NCI-H524 (cell line): ENCODE measurements around the gene AMPD2.

Source experiments
- DNase-seq, 2 experiments: peaks; one replicate each; lab custom pipeline; 2025; lab: John Stamatoyannopoulos, UW

Gene AMPD2

DNA sequence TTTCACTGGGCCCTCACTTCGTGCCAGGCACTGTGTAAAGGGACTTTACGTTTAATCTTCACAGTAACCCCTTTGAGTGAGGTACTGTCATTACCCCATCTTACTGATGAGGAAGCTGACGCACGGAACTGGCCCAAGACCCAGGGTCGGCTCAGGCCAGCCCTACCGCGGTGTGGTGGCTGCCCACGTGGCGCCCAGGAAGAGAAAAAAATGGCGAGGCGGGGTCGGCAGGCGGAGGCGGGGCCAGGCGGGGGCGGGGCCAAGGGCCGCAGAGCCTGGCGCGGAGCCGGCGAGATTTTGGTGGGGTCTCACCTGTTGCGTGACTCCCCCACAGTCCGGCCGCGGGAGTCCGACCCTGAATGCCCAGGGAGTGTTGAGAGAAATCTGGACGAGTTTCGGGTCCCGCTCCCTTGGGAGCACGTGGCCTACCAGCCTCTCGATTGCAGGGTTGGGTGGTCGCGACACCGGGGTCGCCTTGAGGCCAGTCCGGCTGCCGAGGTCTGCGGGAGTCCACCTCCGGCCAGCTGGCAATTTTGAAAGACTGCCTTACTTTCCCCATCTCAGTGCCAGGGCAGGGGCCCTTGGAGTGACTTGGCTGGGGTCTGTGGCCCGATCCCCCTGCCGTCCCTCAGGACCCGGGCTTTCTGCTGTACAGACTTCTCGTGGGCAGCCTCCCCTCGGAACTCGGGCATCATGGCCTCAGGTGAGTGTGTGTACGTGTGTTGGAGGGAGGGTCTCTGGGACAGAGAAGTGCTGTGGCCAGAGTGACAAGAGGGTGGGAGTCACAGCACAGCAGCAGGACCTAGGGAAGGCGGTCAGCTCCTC, at the start of gene AMPD2, which contains the start of gene GNAT2:
Gene AMPD2, plus strand, starts transcription at position 262 of the 825 bp plus-strand sequence. CDS start 1,339 bp downstream, outside the sequence.
Gene GNAT2, minus strand, starts transcription at position 41 of the 825 bp plus-strand sequence. CDS start 6,746 bp downstream, outside the sequence.
- DNase-seq, result peak; percentile 32 to 70

- peak in 1 of 2 experiments; percentile 39 for DNase-seq
Measured at GRCh38 chr1:109570414-109570813, 49.2 kb upstream of the AMPD2 start.

DNA sequence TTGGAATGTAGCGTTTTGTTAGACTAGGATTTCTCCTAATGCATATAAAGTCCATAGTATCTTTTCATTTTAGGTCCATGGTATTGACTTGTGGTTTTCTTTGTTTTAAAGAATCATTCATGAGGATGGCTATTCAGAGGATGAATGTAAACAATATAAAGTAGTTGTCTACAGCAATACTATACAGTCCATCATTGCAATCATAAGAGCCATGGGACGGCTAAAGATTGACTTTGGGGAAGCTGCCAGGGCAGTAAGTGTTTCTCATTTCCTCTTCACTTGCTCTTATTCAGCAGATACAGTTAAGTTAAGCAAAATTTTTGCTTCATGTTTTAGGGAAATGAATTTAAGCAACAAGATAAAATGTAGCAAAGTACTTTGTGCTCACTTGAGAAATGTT, 45.9 kb upstream of the AMPD2 start:
- no peak for DNase-seq

DNA sequence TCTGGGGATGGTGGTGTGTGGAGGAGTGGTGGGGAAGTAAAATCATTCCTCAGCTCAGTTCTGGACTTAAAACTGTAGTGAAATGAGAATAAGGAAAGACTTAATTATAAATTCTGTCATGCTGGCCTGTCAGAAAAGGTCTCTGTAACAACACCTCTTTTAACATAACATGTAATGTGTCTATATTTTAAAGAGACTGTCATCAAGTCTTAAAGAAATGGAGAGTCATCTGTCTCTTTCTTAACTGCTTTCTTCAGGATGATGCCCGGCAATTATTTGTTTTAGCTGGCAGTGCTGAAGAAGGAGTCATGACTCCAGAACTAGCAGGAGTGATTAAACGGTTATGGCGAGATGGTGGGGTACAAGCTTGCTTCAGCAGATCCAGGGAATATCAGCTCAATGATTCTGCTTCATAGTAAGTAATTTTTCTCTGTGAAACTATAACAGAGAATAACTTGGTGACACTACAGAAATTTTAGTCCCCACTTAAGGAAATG, 40.6 kb upstream of the AMPD2 start:
- DNase-seq, result no peak

GRCh38 chr1:109579491-109579890, 40.1 kb upstream of the AMPD2 start:
- DNase-seq, result peak in 1 of 2 experiments; percentile 6

GRCh38 chr1:109582021-109582420, 37.6 kb upstream of the AMPD2 start:
- DNase-seq, result no peak

DNA sequence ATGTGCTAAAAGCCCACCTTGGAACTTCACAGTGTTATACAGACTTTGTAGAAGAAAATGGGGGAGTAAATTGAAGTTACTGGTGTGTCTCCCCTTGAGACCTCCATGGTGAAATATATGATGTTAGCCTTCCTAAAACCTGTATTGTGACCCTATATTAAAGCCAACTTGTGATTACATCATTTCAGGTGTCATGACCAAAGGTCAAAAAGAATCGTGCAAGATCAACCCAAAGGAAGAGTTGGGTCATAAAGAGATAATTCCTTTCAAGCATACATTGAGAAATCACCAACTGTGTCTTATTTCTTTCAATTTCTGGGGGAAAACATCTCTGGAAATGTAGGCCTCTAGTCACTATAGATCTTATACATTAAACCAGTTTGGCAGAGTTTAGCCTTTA, 34.9 kb upstream of the AMPD2 start:
- DNase-seq, result no peak

DNA sequence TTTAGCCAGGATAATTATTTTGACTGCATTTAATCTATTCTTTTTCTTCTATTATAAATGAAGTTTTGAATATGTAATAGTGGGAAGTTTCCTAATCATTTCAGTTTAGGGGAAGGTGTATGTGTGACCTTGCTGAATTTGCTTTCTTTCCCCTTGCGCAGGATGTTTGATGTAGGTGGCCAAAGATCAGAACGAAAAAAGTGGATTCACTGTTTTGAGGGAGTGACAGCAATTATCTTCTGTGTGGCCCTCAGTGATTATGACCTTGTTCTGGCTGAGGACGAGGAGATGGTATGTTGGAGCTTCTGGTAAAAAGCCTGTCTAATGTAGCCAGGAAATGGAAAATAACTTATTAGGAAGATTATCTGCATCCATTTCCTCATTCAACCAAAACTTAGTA, 33.6 kb upstream of the AMPD2 start:
- no peak for DNase-seq

DNA sequence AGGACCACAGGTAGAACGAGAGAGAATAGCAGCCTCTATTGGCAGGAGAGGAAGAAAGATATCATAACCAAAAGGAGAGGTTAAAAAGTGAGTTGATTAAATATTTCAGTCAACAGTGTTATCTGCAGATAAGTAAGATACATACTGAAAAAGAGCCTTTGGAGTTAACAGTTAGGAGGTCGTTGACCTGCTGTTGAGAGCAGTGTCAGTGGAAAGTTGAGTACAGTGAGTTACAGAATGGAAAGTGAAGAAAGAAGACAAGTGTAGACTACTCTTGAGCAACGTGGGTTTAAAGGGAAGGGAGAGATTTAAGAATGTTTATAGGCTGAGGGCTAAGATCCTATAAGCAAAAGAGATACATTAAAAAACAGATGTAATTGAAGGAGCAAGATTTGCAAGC, 30.5 kb upstream of the AMPD2 start:
- DNase-seq, result no peak

- DNase-seq, result no peak
Measured at GRCh38 chr1:109589679-109590078, 30.0 kb upstream of the AMPD2 start.

GRCh38 chr1:109592916-109593315, 26.7 kb upstream of the AMPD2 start:
- no peak for DNase-seq

DNA sequence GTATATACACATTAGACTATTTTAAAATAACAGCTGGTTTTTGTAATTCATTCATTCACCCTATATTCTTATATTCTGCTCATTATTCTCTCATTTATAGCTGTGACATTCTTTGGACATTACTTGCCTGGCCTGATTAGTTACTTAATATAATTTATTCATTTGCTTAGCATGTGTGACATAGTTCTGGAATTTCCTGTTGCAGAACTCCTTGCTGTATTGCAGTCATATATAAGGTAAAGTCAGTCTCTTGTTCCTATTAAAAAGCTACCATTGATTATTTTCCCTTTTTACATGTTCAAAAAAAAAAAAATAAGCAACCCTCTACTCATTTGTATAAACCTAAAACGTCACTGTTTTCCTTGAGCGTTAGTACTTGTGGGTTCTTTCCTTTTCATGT, 24.1 kb upstream of the AMPD2 start:
- no peak for DNase-seq

- no peak for DNase-seq
Measured at GRCh38 chr1:109598156-109598555, 21.5 kb upstream of the AMPD2 start.

DNA sequence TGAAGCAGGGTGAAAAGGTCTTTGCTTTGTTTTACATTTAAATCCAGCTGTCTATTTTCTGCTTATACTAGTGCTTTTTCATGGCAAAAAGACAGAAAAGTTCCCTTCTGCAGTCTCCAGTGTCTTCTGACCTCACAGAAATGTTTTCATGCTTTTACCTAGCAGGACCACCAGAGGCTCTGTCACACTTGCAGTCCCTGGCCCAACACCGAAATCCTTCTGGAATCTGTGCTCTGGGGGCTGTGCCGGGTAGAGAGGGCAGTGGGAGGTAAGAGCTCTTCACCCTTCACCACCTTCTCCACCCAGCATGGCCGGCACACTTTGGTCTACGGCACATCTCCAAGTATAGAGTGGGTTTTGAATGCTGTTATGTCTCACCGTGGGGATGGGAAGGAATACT, 21.0 kb upstream of the AMPD2 start:
- no peak for DNase-seq

GRCh38 chr1:109603229-109603628, 16.4 kb upstream of the AMPD2 start:
- DNase-seq, result no peak

DNA sequence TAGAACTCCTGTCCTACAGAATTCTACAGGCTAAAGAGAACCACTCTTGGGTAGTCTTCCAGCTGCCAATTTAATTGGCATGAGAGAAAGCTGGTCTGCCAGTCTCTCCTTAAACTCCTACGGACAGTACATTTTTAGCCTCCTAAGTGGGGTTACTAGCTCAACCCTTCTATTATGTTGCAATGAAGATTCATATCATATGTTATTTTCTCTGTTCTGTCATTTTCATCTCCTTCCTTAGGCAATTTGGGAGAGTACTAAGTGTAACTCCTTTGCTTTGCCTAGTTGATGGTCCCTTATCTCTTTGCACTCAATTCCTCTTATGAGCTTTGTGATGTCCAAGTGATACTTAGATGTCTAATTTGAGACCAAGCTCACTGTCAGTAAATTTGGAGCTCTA, 14.3 kb upstream of the AMPD2 start:
- DNase-seq, result no peak

GRCh38 chr1:109609881-109610280, 9.8 kb upstream of the AMPD2 start:
- DNase-seq, result no peak

DNA sequence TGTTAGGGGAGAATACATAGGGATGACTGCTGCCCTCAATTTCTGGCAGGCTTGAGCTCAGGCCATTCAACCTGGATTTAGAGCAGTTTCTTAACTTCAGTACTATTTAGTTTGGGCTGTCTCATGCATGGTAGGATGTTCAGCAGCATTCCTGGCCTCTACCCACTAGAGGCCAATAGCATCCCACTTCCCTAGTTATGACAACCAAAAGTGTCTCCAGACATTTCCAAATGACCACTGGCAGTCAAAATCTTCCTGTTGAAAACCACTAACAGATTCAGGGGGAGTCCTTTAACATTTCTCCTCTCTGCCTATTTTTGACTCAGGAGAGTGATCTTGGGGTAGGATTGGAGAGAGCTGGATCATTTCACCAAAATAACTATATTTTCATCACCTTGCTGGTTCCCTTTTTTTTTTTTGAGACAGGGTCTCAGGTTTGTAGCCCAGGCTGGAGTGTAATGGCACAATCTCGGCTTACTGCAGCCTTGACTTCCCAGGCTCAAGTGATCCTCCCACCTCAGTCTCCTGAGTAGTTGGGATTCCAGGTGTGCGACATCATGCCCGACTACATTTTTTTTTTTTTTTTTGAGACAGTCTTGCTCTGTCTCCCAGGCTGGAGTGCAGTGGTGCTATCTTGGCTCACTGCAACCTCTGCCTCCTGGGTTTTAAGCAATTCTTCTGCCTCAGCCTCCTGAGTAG, 8.9 kb upstream of the AMPD2 start:
- no peak for DNase-seq

DNA sequence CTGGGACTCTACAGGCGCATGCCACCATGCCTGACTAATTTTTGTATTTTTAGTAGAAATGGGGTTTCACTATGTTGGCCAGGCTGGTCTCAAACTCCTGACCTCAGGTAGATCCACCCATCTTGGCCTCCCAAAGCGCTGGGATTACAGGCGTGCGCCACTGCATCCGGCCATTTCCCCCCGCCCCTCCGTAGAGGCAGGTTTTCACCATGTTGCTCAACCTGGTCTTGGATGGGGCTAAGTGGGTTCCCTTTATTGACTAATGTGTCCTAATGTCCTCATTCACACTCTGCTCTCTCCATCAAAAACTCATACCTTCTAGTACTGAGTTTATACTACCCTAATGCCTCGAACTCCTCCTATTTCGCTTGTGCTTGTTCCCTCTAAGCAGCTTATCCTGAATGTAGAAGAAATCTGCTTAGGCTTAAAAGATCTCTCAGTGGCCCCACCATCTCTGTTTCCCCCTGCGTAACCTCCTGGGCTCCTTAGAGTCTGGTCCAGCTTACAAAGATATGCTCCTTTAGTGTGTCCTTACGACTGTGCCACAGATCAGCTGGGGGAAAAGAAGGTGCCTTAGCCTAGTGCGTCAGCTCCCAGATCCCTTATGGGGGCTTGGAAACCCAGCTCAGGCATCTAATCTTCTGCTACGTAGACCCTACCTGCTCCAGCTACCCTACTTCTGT, 8.2 kb upstream of the AMPD2 start:
- no peak for DNase-seq

DNA sequence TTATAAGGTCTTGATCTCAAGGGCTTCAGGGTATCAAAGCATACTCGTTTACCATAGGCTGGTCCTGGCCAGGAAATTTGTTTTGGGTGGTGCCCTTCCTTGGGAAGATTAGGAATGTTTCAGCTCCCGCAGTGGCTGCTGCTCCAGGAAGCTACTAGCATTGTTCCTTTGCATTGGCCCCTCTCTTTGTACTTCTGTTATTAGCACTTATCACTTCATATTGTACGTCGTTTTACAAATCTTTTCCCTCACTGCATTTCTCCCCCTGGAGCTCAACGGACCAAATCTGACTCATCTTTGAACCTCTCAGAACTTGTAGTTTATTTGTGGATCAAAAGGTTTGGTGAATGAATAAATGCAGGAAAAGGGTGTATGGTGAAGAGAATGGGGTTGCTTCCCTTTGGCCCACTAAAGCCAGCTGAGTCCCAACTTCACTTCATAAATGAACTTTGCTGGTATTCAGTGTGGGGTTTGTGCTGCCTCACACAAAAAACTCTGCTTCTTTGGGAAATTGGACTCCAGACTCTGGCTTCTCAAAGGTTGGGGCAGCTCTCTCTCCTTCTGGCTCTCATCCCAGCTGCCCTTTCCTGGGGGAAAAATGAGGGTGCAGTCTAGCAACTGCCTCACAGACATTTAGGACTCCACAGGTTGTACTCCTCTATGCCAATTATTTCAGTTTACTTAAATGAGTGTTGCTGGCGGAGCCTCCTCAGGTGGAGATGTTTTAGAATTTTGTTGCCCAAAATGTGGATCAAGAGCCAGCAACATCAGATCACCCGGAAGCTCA, 6.1 kb upstream of the AMPD2 start:
- no peak for DNase-seq

DNA sequence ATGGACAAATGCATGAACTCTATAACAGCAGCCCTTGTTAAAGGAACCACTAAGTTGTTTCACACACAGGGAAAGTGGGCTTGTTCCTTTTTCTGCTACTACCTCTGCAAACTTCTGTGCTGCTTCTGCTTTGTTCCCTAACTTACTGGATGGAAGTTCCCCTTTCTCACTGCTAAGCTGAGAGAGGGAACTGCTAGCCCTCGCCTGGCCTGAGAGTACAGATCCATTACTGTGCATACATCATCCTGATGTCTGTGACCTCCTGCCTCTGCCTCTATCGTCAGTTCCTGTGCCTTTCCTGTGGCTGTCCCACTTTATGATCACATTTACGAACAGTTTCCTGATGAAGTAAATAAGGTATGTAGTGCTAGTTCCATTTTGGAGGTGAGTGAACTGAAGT, 3.8 kb upstream of the AMPD2 start:
- DNase-seq, result no peak

DNA sequence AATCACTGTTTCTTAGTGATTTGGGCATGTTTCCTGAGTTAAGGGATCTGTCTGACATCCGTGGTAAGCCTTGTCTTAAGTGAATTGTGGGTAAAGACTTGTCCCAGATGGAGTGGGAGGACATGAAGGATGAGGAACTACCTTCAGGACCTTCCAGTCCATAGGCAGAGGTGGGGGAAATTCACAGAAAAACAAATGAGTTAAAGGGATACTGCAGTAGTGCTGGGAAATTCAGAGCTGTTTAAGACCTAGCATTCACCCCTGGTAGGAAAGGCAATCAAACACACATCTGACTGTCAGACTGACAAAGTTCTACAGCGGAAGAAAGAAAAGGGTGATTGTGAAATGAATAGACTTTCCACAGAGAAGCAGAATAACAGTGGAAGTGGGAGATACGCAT, 3.2 kb upstream of the AMPD2 start:
- no peak for DNase-seq
